Epithelial cell of esophagus (primary cell): Measurements from ENCODE around the gene PHB1.

ENCODE experiments used
- DNase-seq: peaks from one replicate; pipeline ENCODE4 v3.0.0; 2010; ENCODE audit warnings: low read depth
- H3K4me3 ChIP-seq: 2 replicates; pipeline ENCODE4 v1.5.1; 2011; ENCODE audit warnings: mild to moderate bottlenecking, low read length, control low read depth
- TF ChIP-seq, protein P1 (sequence below): IDR thresholded peaks from 2 replicates; pipeline ENCODE4 v1.5.1; 2011; ENCODE audit warnings: low read depth, mild to moderate bottlenecking, low read length, control low read depth, inconsistent platforms; ENCODE audit not compliant: insufficient read depth; ENCODE audit errors: missing control alignments

PHB1 gene

GRCh38 chr17:49414622-49415350 is at the start of gene PHB1:
PHB1 (minus strand) TSS chr17:49414882; CDS start chr17:49413264, 1,618 bp downstream.
- peak; percentile 99 for DNase-seq
- peak within 1 kb of the TSS; percentile 97 for H3K4me3 ChIP-seq
- TF ChIP-seq, protein P1, sequence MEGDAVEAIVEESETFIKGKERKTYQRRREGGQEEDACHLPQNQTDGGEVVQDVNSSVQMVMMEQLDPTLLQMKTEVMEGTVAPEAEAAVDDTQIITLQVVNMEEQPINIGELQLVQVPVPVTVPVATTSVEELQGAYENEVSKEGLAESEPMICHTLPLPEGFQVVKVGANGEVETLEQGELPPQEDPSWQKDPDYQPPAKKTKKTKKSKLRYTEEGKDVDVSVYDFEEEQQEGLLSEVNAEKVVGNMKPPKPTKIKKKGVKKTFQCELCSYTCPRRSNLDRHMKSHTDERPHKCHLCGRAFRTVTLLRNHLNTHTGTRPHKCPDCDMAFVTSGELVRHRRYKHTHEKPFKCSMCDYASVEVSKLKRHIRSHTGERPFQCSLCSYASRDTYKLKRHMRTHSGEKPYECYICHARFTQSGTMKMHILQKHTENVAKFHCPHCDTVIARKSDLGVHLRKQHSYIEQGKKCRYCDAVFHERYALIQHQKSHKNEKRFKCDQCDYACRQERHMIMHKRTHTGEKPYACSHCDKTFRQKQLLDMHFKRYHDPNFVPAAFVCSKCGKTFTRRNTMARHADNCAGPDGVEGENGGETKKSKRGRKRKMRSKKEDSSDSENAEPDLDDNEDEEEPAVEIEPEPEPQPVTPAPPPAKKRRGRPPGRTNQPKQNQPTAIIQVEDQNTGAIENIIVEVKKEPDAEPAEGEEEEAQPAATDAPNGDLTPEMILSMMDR: no peak

- no peak for DNase-seq
- TF ChIP-seq, protein P1: no peak
- no peak overlapping the region for H3K4me3 ChIP-seq
These were observed 49.4 kb upstream of the PHB1 start for GRCh38 chr17:49464049-49464448.

- no peak for DNase-seq
- TF ChIP-seq, protein P1: no peak
- H3K4me3 ChIP-seq: no peak overlapping the region
These were observed 46.9 kb upstream of the PHB1 start for GRCh38 chr17:49461580-49461979.

DNA sequence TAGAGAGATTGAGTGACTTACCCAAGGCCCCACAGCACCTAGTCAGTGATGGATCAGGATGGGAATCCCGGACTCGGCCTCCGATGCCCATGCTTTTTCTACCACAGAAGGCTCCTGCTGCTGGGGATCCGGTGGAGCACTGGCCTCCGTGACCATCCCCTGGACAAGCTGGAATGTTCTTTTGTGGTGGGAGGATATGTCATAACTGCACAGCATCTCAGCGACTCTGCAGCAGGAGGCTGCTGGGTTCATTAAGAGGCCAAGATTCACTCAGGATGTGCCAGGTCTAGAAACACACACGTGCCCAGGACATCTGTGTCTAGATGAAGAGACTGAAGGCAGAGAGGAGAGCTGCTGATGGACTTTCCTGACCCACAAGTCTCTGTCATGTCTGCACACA is 45.7 kb upstream of the PHB1 start:
- DNase-seq: no peak
- TF ChIP-seq, protein P1: no peak

DNA sequence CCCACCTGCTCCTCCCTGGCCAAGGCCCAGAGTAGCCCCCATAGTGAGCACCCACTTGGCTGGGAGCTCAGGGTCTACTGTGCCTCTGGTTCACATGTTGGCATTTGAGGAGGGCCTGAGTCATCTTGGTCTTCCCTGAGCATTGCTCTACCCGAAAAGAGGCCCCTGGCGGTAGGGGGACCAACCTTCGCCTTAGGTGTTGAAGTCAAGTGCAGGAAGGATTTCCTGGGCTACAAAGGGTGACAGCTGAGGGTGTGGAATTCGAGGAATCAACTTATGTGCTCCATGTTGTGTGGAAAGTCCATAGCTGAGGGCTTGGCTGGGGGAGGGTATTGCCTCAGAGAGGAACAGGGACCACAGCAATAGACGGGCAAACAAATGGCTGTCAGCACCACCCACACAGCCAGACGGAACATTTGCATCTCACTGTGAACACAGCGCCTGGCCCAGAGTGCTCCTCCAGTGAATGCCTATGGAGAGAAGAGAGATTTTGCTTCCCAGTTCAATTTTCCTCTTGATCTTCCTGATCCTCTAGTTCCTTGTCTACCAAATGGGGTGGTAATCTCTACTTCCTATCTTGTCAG is 44.8 kb upstream of the PHB1 start:
- H3K4me3 ChIP-seq: no peak overlapping the region
- no peak for DNase-seq
- TF ChIP-seq, protein P1: peak; percentile 7

More for the DNA sequence above, 45.7 kb upstream of the PHB1 start:
- no peak overlapping the region for H3K4me3 ChIP-seq

DNA sequence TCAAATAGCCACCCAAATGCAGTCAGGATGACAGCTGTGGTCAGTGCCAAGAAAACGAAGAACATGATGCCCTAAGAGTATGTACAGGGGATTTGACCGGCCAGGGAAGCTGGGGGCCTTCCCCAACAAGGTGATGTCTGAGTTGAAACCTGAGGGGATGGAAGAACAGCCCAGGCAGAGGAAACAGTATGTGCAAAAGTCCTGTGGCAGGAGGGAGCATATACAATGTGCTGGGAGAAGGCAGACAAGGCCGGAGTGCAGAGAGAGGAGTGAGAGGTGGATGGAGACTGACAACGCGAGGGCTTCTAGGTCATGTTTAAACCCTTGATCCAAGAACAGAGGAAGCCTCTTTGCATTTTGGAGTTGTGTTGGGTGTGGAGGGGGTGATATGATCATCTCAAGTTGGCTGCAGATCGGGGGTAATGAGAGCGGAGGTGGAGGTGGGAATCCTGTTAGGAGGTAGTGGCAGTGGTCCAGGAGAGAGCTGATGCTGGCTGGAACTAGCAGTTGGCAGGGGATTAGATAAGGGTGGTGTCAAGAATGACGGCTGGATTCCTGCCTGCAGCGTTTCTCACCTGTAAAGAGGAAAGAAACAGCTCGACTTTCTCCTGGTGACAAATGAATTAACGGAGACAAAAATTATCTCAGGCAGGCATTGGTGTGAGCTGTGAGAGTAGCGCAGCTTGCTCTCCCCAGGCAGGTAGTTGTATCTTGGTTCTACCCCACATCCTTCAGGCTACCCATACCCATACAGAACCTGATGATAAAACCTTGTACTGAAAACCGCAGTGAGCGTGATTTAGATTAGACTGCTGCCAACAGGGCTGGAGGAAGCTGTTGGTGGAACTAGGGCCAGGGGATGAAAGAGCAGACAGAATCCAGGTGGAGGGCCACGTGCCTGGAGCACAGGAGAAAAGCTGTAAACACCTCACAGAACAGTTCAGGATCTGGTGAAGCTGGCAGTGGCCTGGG is 43.2 kb upstream of the PHB1 start:
- TF ChIP-seq, protein P1: no peak
- H3K4me3 ChIP-seq: no peak overlapping the region
- DNase-seq: no peak
